SK-N-SH (cell line): ENCODE measurements around the gene RBP3. TPM values are rescaled to one million over a fixed set of nuclear protein-coding genes. Genes with fewer than 3 reads are reported as not detected.

Experiments
- CTCF ChIA-PET: fragments of 300-600, 350-600 bp; formaldehyde crosslinking; extraction: SDS; loops from one replicate; lab custom pipeline; 2021; lab: Yijun Ruan, JAX
- POLR2A ChIA-PET: fragments of 350-600 bp; sonication (Branson Sonifier 250); formaldehyde crosslinking; extraction: SDS; loops from one replicate; lab custom pipeline; 2020; ENCODE audit warnings: antibody characterized with exemption, inconsistent platforms; lab: Yijun Ruan, JAX
- DNase-seq: peaks from one replicate; pipeline ENCODE4 v3.0.0; 2012
- H2AFZ ChIP-seq: fragments of 200-600 bp; sonication (generic); 2 replicates; pipeline ENCODE4 v1.8.1; 2016; ENCODE audit warnings: antibody characterized with exemption, mild to moderate bottlenecking, low read depth
- H3F3A ChIP-seq: fragments of 200-600 bp; sonication (generic); replicated peaks from 2 replicates; pipeline ENCODE3; 2016; ENCODE audit warnings: antibody characterized with exemption, mild to moderate bottlenecking; ENCODE audit not compliant: insufficient read depth
- H3K27ac ChIP-seq, 2 experiments: fragments of 200-500 bp in 1 of 2; fragments of 200-600 bp in 1 of 2; sonication (Bioruptor generic) in 1 of 2; sonication (generic), shearing (Covaris generic) in 1 of 2; 2 replicates each; pipeline versions ENCODE4 v1.5.1 to v1.6.1; 2014 to 2016; ENCODE audit warnings: low read depth in 2 of 2, inconsistent platforms in 1 of 2, low read length in 1 of 2, mild to moderate bottlenecking in 1 of 2, mixed read lengths in 1 of 2
- H3K27me3 ChIP-seq: fragments of 200-600 bp; sonication (generic), shearing (Covaris generic); 2 replicates; pipeline ENCODE4 v1.6.1; 2016; ENCODE audit warnings: mixed run types; ENCODE audit not compliant: insufficient read depth
- H3K36me3 ChIP-seq, 2 experiments: fragments of 200-500 bp in 1 of 2; fragments of 200-600 bp in 1 of 2; sonication (Bioruptor generic) in 1 of 2; sonication (generic) in 1 of 2; replicated peaks in 1 of 2; 2 replicates each; pipeline versions ENCODE3 to v1.5.1; 2014 to 2016; ENCODE audit warnings: low read length in 1 of 2, mild to moderate bottlenecking in 1 of 2; ENCODE audit not compliant: insufficient read depth in 2 of 2, control insufficient read depth in 1 of 2
- H3K4me1 ChIP-seq, 2 experiments: fragments of 200-500 bp in 1 of 2; fragments of 200-600 bp in 1 of 2; sonication (Bioruptor generic) in 1 of 2; sonication (generic), shearing (Covaris generic) in 1 of 2; 2 replicates each; pipeline versions ENCODE4 v1.5.1 to v1.6.1; 2014 to 2016; ENCODE audit warnings: low read depth in 1 of 2, low read length in 1 of 2, mixed run types in 1 of 2; ENCODE audit not compliant: insufficient read depth in 2 of 2, control insufficient read depth in 1 of 2
- H3K4me2 ChIP-seq: fragments of 200-600 bp; sonication (generic), shearing (Covaris generic); 2 replicates; pipeline ENCODE4 v1.6.1; 2017; ENCODE audit warnings: mixed run types
- H3K4me3 ChIP-seq, 2 experiments: fragments of 200-500 bp in 1 of 2; fragments of 200-600 bp in 1 of 2; sonication (Bioruptor generic) in 1 of 2; sonication (generic), shearing (Covaris generic) in 1 of 2; 2 replicates each; pipeline versions ENCODE4 v1.5.1 to v1.8.1; 2014 to 2016; ENCODE audit warnings: low read depth in 2 of 2, inconsistent platforms in 1 of 2, low read length in 1 of 2, mild to moderate bottlenecking in 1 of 2, mixed read lengths in 1 of 2, moderate library complexity in 1 of 2
- H3K79me2 ChIP-seq: fragments of 200-600 bp; sonication (generic); 2 replicates; pipeline ENCODE4 v1.8.1; 2017; ENCODE audit warnings: mild to moderate bottlenecking; ENCODE audit not compliant: insufficient read depth
- H3K9ac ChIP-seq: fragments of 200-600 bp; sonication (generic); 2 replicates; pipeline ENCODE4 v1.6.1; 2017; ENCODE audit warnings: mixed run types
- H3K9me2 ChIP-seq: fragments of 200-600 bp; sonication (generic); 2 replicates; pipeline ENCODE4 v1.6.1; 2017; ENCODE audit warnings: mixed run types
- H3K9me3 ChIP-seq: fragments of 200-600 bp; sonication (generic); 2 replicates; pipeline ENCODE4 v1.6.1; 2017; ENCODE audit warnings: mixed run types, mild to moderate bottlenecking, moderate library complexity
- H4K20me1 ChIP-seq: fragments of 200-600 bp; sonication (generic); 2 replicates; pipeline ENCODE4 v1.6.1; 2017; ENCODE audit warnings: mild to moderate bottlenecking, mixed run types; ENCODE audit not compliant: insufficient read depth
- CTCF ChIP-seq: fragments of 200-600 bp; sonication (generic); IDR thresholded peaks from 2 replicates; pipeline ENCODE4 v1.6.1; 2017; ENCODE audit warnings: antibody characterized with exemption, mild to moderate bottlenecking, moderate library complexity
- EZH2phosphoT487 ChIP-seq: fragments of 200-600 bp; sonication (generic); IDR thresholded peaks from 2 replicates; pipeline ENCODE4 v1.6.1; 2017; ENCODE audit warnings: low read depth, mixed run types, mild to moderate bottlenecking, antibody characterized with exemption, moderate library complexity, borderline replicate concordance
- FOSL2 ChIP-seq: IDR thresholded peaks from 2 replicates; pipeline ENCODE4 v1.4.0; 2012; ENCODE audit warnings: low read depth, mild to moderate bottlenecking, moderate library complexity, borderline replicate concordance
- GABPA ChIP-seq: IDR thresholded peaks from 2 replicates; pipeline ENCODE4 v1.4.0; 2012; ENCODE audit warnings: low read depth, mild to moderate bottlenecking
- GATA2 ChIP-seq: sonication (generic); formaldehyde crosslinking; IDR thresholded peaks from 2 replicates; pipeline ENCODE4 v1.5.0; 2020; ENCODE audit warnings: mild to moderate bottlenecking, missing genetic modification reagents
- IRF3 ChIP-seq: fragments of 150-350 bp; IDR thresholded peaks from 2 replicates; pipeline ENCODE4 v1.6.1; 2016; ENCODE audit warnings: mild to moderate bottlenecking, low read depth, low read length
- JUND ChIP-seq: IDR thresholded peaks from 2 replicates; pipeline ENCODE4 v1.4.0; 2012
- MAX ChIP-seq: IDR thresholded peaks from 2 replicates; pipeline ENCODE4 v1.4.0; 2012; ENCODE audit warnings: low read depth
- MEF2A ChIP-seq: IDR thresholded peaks from 2 replicates; pipeline ENCODE4 v1.4.0; 2012; ENCODE audit warnings: low read depth, borderline replicate concordance
- MXI1 ChIP-seq: IDR thresholded peaks from 2 replicates; pipeline ENCODE4 v1.6.1; 2012; ENCODE audit warnings: mild to moderate bottlenecking, low read depth, low read length, improper control_type of control experiment
- NFIC ChIP-seq: IDR thresholded peaks from 2 replicates; pipeline ENCODE4 v1.4.0; 2012; ENCODE audit warnings: borderline replicate concordance
- NRF1 ChIP-seq: IDR thresholded peaks from 2 replicates; pipeline ENCODE4 v1.6.1; 2012; ENCODE audit warnings: low read depth, mild to moderate bottlenecking, low read length
- PBX3 ChIP-seq: IDR thresholded peaks from 2 replicates; pipeline ENCODE4; 2012
- RAD21 ChIP-seq: IDR thresholded peaks from 2 replicates; pipeline ENCODE4 v1.6.1; 2012; ENCODE audit warnings: mild to moderate bottlenecking, low read length
- REST ChIP-seq: IDR thresholded peaks from 2 replicates; pipeline ENCODE4 v1.6.1; 2012; ENCODE audit warnings: mild to moderate bottlenecking, low read depth, low read length, moderate library complexity
- RFX5 ChIP-seq: IDR thresholded peaks from 2 replicates; pipeline ENCODE4 v1.6.1; 2012; ENCODE audit warnings: mild to moderate bottlenecking, improper control_type of control experiment, low read length
- SMC3 ChIP-seq: IDR thresholded peaks from 2 replicates; pipeline ENCODE4 v1.6.1; 2012; ENCODE audit warnings: low read depth, low read length, improper control_type of control experiment
- TEAD4 ChIP-seq: IDR thresholded peaks from 2 replicates; pipeline ENCODE4 v1.4.0; 2012; ENCODE audit warnings: mild to moderate bottlenecking, borderline replicate concordance; ENCODE audit not compliant: insufficient read depth
- USF2 ChIP-seq: fragments of 150-350 bp; IDR thresholded peaks from 2 replicates; pipeline ENCODE4 v1.6.1; 2017; ENCODE audit warnings: antibody characterized with exemption, low read length, low read depth, borderline replicate concordance
- WGBS: methylation state at CpG from one replicate; pipeline ENCODE4 v1.1.6; 2017; ENCODE audit warnings: low lambda C conversion rate; 5-methylcytosine and 5-hydroxymethylcytosine counted together
- polyA plus RNA-seq, 3 experiments: library from polyadenylated mRNA; depleted of rRNA; stranded (reverse); fragments of >200 nt; gene quantifications; 2 replicates each; pipeline ENCODE4 v1.2.3, GENCODE V29; 2012

RBP3 gene
- polyA plus RNA-seq, 1 of the 3 experiments (the other 2 are of a cell fraction): not detected

GRCh38 chr10:47364366-47364765, 16.2 kb downstream of the RBP3 start:
- no peak overlapping the region for H3K4me2 ChIP-seq
- ChIA-PET CTCF (interaction anchor here (1.1 to 5.3 kb wide), 4 partner anchors 10 to 53 kb away, joined by 3 to 23 read pairs (median 4); no protein-coding TSS in a partner anchor), POLR2A (no interaction called here)
- H3K9ac ChIP-seq: no peak overlapping the region
- no peaks in the 10 kb centered on the region for H3K9me2 ChIP-seq
- no peaks in the 10 kb centered on the region for H3K9me3 ChIP-seq
- H3K27me3 ChIP-seq: no peaks in the 10 kb centered on the region
- no peaks in the 10 kb centered on the region for H3K36me3 ChIP-seq
- peaks cover 3% of the 10 kb centered on the region for H3F3A ChIP-seq
- H2AFZ ChIP-seq: no peak overlapping the region
- no peak for DNase-seq
- H3K4me1 ChIP-seq: peaks cover 0 to 8% of the 10 kb centered on the region in 2 experiments; a peak in 1 of 4 replicates
- no peak overlapping the region for H3K27ac ChIP-seq
- H3K4me3 ChIP-seq: no peak overlapping the region
- TF ChIP-seq PBX3 (no peak), USF2 (no peak), RAD21 (no peak), GATA2 (CRISPR knock-in tag) (no peak), TEAD4 (no peak), CTCF (no peak), MEF2A (no peak), EZH2phosphoT487 (no peak), JUND (no peak), RFX5 (no peak), REST (no peak), MXI1 (no peak), MAX (no peak), NFIC (no peak), SMC3 (no peak), IRF3 (no peak), GABPA (no peak), NRF1 (no peak), FOSL2 (no peak)
- H3K79me2 ChIP-seq: no peaks in the 10 kb centered on the region
- WGBS: 72% methylated on average over 4 of the region's 4 CpGs
- no peaks in the 10 kb centered on the region for H4K20me1 ChIP-seq
